Measurements from ENCODE around the gene DHDH.

DHDH gene

GRCh38 chr19:48968179-48968661 lies 34.7 kb downstream of the DHDH start:
- H4K20me1 ChIP-seq (ENCODE audit: control insufficient read depth, insufficient read depth, low read depth, low read length): no peaks in the 10 kb centered on the region
- no peaks in the 10 kb centered on the region for H3K9me3 ChIP-seq (ENCODE audit: control insufficient read depth, insufficient read depth, low read length)
- peaks cover 29% of the 10 kb centered on the region for H3K79me2 ChIP-seq (ENCODE audit: control insufficient read depth, low read length)
- peaks cover 54% of the 10 kb centered on the region for H3K36me3 ChIP-seq (ENCODE audit: control insufficient read depth, low read length)
- H3K9me2 ChIP-seq (replicated peaks; ENCODE audit: control insufficient read depth, low read length): no peaks in the 10 kb centered on the region
- no peak overlapping the region for H3K4me3 ChIP-seq (ENCODE audit: low read length)
- peaks cover 61% of the 10 kb centered on the region for H3K4me1 ChIP-seq (ENCODE audit: control insufficient read depth, low read length)
- peak overlapping the region; percentile 68; the same call in 1 of the 2 replicates for H3K27ac ChIP-seq (ENCODE audit: low read depth, low read length)
- peak overlapping the region; percentile 30 for H3K4me2 ChIP-seq (ENCODE audit: low read length)
- H3K27me3 ChIP-seq (ENCODE audit: control insufficient read depth, low read length): no peaks in the 10 kb centered on the region
- TF ChIP-seq EZH2phosphoT487 (IDR thresholded peaks at IDR 0.05; ENCODE audit: borderline replicate concordance, low read length) (no peak), CTCF (IDR thresholded peaks at IDR 0.05; ENCODE audit: low read depth, low read length, poor library complexity, severe bottlenecking) (no peak)
- H3F3A ChIP-seq (ENCODE audit: control insufficient read depth, insufficient read depth): peaks cover 13% of the 10 kb centered on the region

GRCh38 chr19:48968813-48969218 lies 35.3 kb downstream of the DHDH start:
- Histone ChIP-seq H3K4me3 (ENCODE audit: low read length) (no peak overlapping the region), H3K9me3 (ENCODE audit: control insufficient read depth, insufficient read depth, low read length) (no peaks in the 10 kb centered on the region), H3K4me1 (ENCODE audit: control insufficient read depth, low read length) (peaks cover 55% of the 10 kb centered on the region), H3K27ac (ENCODE audit: low read depth, low read length) (no peak overlapping the region), H3F3A (ENCODE audit: control insufficient read depth, insufficient read depth) (peaks cover 13% of the 10 kb centered on the region), H3K27me3 (ENCODE audit: control insufficient read depth, low read length) (no peaks in the 10 kb centered on the region), H4K20me1 (ENCODE audit: control insufficient read depth, insufficient read depth, low read depth, low read length) (no peaks in the 10 kb centered on the region), H3K79me2 (ENCODE audit: control insufficient read depth, low read length) (peaks cover 23% of the 10 kb centered on the region), H3K36me3 (ENCODE audit: control insufficient read depth, low read length) (peaks cover 56% of the 10 kb centered on the region), H3K9me2 (replicated peaks; ENCODE audit: control insufficient read depth, low read length) (no peaks in the 10 kb centered on the region), H3K4me2 (ENCODE audit: low read length) (no peak overlapping the region)
- TF ChIP-seq CTCF (IDR thresholded peaks at IDR 0.05; ENCODE audit: low read depth, low read length, poor library complexity, severe bottlenecking): no peak
- TF ChIP-seq EZH2phosphoT487 (IDR thresholded peaks at IDR 0.05; ENCODE audit: borderline replicate concordance, low read length): no peak

GRCh38 chr19:48969276-48970138 lies 36.0 kb downstream of the DHDH start:
- Histone ChIP-seq H3K4me1 (ENCODE audit: control insufficient read depth, low read length) (peaks cover 48% of the 10 kb centered on the region), H3K27ac (ENCODE audit: low read depth, low read length) (no peak overlapping the region), H3K27me3 (ENCODE audit: control insufficient read depth, low read length) (no peaks in the 10 kb centered on the region), H3K4me3 (ENCODE audit: low read length) (no peak overlapping the region), H3F3A (ENCODE audit: control insufficient read depth, insufficient read depth) (peaks cover 13% of the 10 kb centered on the region), H3K9me3 (ENCODE audit: control insufficient read depth, insufficient read depth, low read length) (no peaks in the 10 kb centered on the region), H3K79me2 (ENCODE audit: control insufficient read depth, low read length) (peaks cover 17% of the 10 kb centered on the region), H3K9me2 (replicated peaks; ENCODE audit: control insufficient read depth, low read length) (no peaks in the 10 kb centered on the region), H3K36me3 (ENCODE audit: control insufficient read depth, low read length) (peaks cover 61% of the 10 kb centered on the region), H4K20me1 (ENCODE audit: control insufficient read depth, insufficient read depth, low read depth, low read length) (no peaks in the 10 kb centered on the region), H3K4me2 (ENCODE audit: low read length) (no peak overlapping the region; the same call in 1 of the 2 replicates)
- TF ChIP-seq EZH2phosphoT487 (IDR thresholded peaks at IDR 0.05; ENCODE audit: borderline replicate concordance, low read length) (no peak), CTCF (IDR thresholded peaks at IDR 0.05; ENCODE audit: low read depth, low read length, poor library complexity, severe bottlenecking) (no peak)

All from DOHH2 (cell line).